Esophagus squamous epithelium (tissue), 5 donors: Measurements from ENCODE around the gene ADGRG1. TPM values are rescaled to one million over a fixed set of nuclear protein-coding genes. Genes with fewer than 3 reads are reported as not detected.

ENCODE experiments used
- DNase-seq: peaks from one replicate; lab custom pipeline; 2025; lab: John Stamatoyannopoulos, UW
- H3K27ac ChIP-seq, 4 donors: fragments of 200-600 bp; sonication (generic); one replicate each; pipeline ENCODE4 v1.5.1; 2016 to 2019; ENCODE audit warnings: mild to moderate bottlenecking in 1 of 4
- H3K27me3 ChIP-seq, 4 donors: fragments of 200-600 bp; sonication (generic); 1 replicate in 3 of 4; 2 replicates in 1 of 4; pipeline versions ENCODE4 v1.5.1 to v1.6.0; 2017 to 2021; ENCODE audit warnings: antibody characterized with exemption in 1 of 4
- H3K36me3 ChIP-seq, 3 donors: fragments of 200-600 bp; sonication (generic); one replicate each; pipeline ENCODE4 v1.5.1; 2016 to 2019
- H3K4me1 ChIP-seq, 3 donors: fragments of 200-600 bp; sonication (generic); one replicate each; pipeline ENCODE4 v1.5.1; 2017 to 2019
- H3K4me3 ChIP-seq, 4 donors: fragments of 200-600 bp; sonication (generic); 1 replicate in 3 of 4; 2 replicates in 1 of 4; pipeline ENCODE4 v1.5.1; 2016 to 2019; ENCODE audit warnings: mild to moderate bottlenecking in 2 of 4, moderate library complexity in 1 of 4
- H3K9me3 ChIP-seq, 3 donors: fragments of 200-600 bp; sonication (generic); one replicate each; pipeline ENCODE4 v1.5.1; 2016 to 2019
- CTCF ChIP-seq, 6 experiments: fragments of 450-650 bp in 4 of 6; fragments of 200-600 bp in 2 of 6; sonication (generic) in 2 of 6; IDR thresholded peaks; one replicate each; pipeline ENCODE4 v1.5.1; 2016 to 2019; ENCODE audit warnings: antibody characterized with exemption in 6 of 6, mild to moderate bottlenecking in 4 of 6, moderate library complexity in 4 of 6
- POLR2A ChIP-seq, 4 donors: fragments of 450-650 bp; IDR thresholded peaks; one replicate each; pipeline ENCODE4 v1.6.1; 2017; ENCODE audit warnings: antibody characterized with exemption in 4 of 4, mild to moderate bottlenecking in 4 of 4, moderate library complexity in 3 of 4
- WGBS, 2 donors: methylation state at CpG; one replicate each; pipeline ENCODE4 v1.1.5; 2018; 5-methylcytosine and 5-hydroxymethylcytosine counted together
- intact Hi-C: fragments of 100-400 bp; cut with DNase I; formaldehyde crosslinking; loops from one replicate; pipeline ENCODE4 v1.15.0; 2022
- total RNA-seq, 4 donors: library from RNA; depleted of rRNA; stranded (reverse); fragments of >200 nt; gene quantifications; one replicate each; pipeline ENCODE4 v1.1.0, GENCODE V29; 2016
- donor health status: DM: yes; HTN: yes; CAD: no.

ADGRG1 gene
- total RNA-seq, 4 donors from 2014 or later, result 37.0 to 65.5 (median 42.1) TPM

- Histone ChIP-seq H3K4me1 (peaks cover 15 to 87% (median 45%) of the 10 kb centered on the region in 3 donors), H3K27ac (peak overlapping the region in 2 of 4 donors; percentile 3 to 31)
- intact Hi-C loops, result no loop called here
Observed at GRCh38 chr16:57640612-57641011, 12.2 kb downstream of the ADGRG1 start.

GRCh38 chr16:57642160-57643135 is 14.0 kb downstream of the ADGRG1 start:
- no peak for TF ChIP-seq CTCF (IDR thresholded peaks at IDR 0.05)
- no peak for TF ChIP-seq POLR2A (IDR thresholded peaks at IDR 0.05)
- Histone ChIP-seq H3K27me3 (no peaks in the 10 kb centered on the region), H3K27ac (peak overlapping the region in 3 of 4 donors; percentile 34 to 71 (median 50)), H3K4me1 (peaks cover 20 to 87% (median 53%) of the 10 kb centered on the region in 3 donors), H3K4me3 (no peak overlapping the region), H3K36me3 (peaks cover 0 to 35% (median 0%) of the 10 kb centered on the region in 3 donors), H3K9me3 (no peaks in the 10 kb centered on the region)
- WGBS, 2 donors, result 45 to 63% methylated on average over 5 to 8 of the region's 11 CpGs
- DNase-seq, result no peak
- intact Hi-C loops, result no loop called here

More at GRCh38 chr16:57640612-57641011, 12.2 kb downstream of the ADGRG1 start:
- Histone ChIP-seq H3K27me3 (peaks cover 0 to 4% (median 0%) of the 10 kb centered on the region in 4 donors), H3K4me3 (no peak overlapping the region), H3K36me3 (peaks cover 0 to 34% (median 0%) of the 10 kb centered on the region in 3 donors), H3K9me3 (no peaks in the 10 kb centered on the region)
- WGBS, 2 donors, result 53 to 64% methylated on average over 3 to 5 of the region's 8 CpGs
- DNase-seq, result no peak
- no peak for TF ChIP-seq POLR2A (IDR thresholded peaks at IDR 0.05)
- no peak for TF ChIP-seq CTCF (IDR thresholded peaks at IDR 0.05)

DNA sequence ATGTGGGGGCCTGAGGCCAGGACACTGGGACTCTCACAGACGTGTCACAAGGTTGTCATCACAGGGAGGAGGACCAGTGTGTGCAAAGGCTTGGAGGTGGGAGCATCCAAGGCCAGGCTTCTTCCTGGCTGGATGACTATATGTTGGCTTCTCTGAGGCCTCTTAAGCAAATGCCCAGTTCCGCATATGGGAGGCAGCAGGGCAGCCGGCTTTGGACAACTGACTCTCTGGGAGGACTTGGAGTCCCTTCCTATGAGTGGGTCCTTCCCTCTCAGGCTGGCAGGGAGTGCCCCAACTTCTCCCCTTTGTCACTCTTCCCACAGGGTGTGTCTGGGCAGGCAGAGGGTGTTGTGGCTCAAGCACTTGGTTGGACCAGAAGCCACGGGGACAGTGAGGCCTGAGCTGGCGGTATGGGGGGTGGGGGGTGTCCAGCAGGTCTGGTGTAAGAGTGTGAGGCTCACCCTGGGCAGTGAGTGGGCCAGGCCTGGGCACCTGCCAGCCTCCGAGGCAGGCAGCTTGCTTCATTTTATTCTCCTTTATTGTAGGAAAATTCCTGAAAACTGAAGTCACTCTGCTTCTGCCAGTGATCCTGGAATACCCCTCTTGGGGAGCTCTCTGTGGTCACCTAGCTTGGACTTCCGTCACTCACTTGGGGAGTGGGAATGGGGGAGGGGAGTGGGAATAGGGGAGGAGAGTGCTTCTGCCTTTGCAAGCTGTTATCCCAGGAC is 14.9 kb downstream of the ADGRG1 start:
- H3K27ac ChIP-seq, result peak overlapping the region; percentile 25 to 71 (median 42)
- H3K27me3 ChIP-seq, result peaks cover 0 to 6% (median 0%) of the 10 kb centered on the region in 4 donors
- DNase-seq, result no peak
- intact Hi-C loops, result no loop called here
- peaks cover 0 to 44% (median 0%) of the 10 kb centered on the region in 3 donors for H3K36me3 ChIP-seq
- H3K4me1 ChIP-seq, result peaks cover 19 to 87% (median 50%) of the 10 kb centered on the region in 3 donors
- no peaks in the 10 kb centered on the region for H3K9me3 ChIP-seq
- TF ChIP-seq CTCF (IDR thresholded peaks at IDR 0.05) (no peak), POLR2A (IDR thresholded peaks at IDR 0.05) (no peak)
- WGBS, 2 donors, result 34 to 52% methylated on average over 3 to 5 of the region's 7 CpGs
- H3K4me3 ChIP-seq, result no peak overlapping the region

DNA sequence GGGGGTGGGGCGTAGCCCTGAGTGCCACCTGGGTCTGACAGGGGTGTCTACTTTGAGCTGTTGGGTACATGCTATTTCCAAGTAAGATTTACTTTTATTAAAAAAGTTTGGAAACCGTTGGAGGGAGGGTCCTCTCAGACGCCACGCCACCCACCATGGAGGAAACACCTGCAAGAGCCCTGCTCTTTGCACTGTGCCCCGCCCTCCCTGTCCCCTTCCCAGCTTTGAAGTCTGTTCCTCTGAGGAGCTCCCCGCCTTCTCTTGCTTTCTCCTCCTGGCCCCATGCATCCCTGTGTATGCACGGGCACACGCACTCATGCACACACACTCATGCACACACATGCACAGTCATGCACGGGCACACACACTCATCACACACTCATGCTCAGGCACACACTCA is 15.5 kb downstream of the ADGRG1 start:
- no peak for TF ChIP-seq CTCF (IDR thresholded peaks at IDR 0.05)
- intact Hi-C loops, result no loop called here
- H3K9me3 ChIP-seq, result no peaks in the 10 kb centered on the region
- H3K36me3 ChIP-seq, result peaks cover 0 to 49% (median 0%) of the 10 kb centered on the region in 3 donors
- peaks cover 15 to 87% (median 50%) of the 10 kb centered on the region in 3 donors for H3K4me1 ChIP-seq
- DNase-seq, result no peak
- 57 to 60% methylated on average over 6 to 8 of the region's 9 CpGs for WGBS, 2 donors
- H3K4me3 ChIP-seq, result no peak overlapping the region
- peak overlapping the region in 2 of 4 donors; percentile 50 to 71 for H3K27ac ChIP-seq
- H3K27me3 ChIP-seq, result peaks cover 0 to 6% (median 0%) of the 10 kb centered on the region in 4 donors
